ENCODE measurements around the gene CREB3L1. TPM values are rescaled to one million over a fixed set of nuclear protein-coding genes. Genes with fewer than 3 reads are reported as not detected.

CREB3L1 gene
- total and polyA plus RNA-seq, 2 experiments from 2014 or later = 8.5 to 10.4 TPM

DNA sequence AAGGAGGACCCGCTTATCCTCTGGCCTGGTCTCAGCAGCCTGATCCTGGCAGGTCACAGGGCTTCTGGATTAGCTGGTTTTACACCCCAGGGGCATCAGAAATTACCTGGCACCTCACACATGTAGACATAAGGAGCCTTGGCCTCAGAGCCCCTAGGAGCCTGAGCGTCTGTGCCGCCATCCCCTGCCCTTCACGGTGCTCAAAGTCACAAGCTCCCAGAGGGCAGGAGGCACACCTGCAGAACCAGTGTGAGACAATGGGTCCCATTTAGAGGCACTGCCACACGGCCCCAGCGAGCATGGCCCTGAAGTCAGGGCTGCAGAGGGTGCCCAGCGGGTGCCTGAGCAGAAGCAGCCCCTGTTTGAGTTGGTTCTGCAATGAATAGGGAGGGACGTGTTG, 73.7 kb downstream of the CREB3L1 start (continued):
- TF ChIP-seq, protein P1, sequence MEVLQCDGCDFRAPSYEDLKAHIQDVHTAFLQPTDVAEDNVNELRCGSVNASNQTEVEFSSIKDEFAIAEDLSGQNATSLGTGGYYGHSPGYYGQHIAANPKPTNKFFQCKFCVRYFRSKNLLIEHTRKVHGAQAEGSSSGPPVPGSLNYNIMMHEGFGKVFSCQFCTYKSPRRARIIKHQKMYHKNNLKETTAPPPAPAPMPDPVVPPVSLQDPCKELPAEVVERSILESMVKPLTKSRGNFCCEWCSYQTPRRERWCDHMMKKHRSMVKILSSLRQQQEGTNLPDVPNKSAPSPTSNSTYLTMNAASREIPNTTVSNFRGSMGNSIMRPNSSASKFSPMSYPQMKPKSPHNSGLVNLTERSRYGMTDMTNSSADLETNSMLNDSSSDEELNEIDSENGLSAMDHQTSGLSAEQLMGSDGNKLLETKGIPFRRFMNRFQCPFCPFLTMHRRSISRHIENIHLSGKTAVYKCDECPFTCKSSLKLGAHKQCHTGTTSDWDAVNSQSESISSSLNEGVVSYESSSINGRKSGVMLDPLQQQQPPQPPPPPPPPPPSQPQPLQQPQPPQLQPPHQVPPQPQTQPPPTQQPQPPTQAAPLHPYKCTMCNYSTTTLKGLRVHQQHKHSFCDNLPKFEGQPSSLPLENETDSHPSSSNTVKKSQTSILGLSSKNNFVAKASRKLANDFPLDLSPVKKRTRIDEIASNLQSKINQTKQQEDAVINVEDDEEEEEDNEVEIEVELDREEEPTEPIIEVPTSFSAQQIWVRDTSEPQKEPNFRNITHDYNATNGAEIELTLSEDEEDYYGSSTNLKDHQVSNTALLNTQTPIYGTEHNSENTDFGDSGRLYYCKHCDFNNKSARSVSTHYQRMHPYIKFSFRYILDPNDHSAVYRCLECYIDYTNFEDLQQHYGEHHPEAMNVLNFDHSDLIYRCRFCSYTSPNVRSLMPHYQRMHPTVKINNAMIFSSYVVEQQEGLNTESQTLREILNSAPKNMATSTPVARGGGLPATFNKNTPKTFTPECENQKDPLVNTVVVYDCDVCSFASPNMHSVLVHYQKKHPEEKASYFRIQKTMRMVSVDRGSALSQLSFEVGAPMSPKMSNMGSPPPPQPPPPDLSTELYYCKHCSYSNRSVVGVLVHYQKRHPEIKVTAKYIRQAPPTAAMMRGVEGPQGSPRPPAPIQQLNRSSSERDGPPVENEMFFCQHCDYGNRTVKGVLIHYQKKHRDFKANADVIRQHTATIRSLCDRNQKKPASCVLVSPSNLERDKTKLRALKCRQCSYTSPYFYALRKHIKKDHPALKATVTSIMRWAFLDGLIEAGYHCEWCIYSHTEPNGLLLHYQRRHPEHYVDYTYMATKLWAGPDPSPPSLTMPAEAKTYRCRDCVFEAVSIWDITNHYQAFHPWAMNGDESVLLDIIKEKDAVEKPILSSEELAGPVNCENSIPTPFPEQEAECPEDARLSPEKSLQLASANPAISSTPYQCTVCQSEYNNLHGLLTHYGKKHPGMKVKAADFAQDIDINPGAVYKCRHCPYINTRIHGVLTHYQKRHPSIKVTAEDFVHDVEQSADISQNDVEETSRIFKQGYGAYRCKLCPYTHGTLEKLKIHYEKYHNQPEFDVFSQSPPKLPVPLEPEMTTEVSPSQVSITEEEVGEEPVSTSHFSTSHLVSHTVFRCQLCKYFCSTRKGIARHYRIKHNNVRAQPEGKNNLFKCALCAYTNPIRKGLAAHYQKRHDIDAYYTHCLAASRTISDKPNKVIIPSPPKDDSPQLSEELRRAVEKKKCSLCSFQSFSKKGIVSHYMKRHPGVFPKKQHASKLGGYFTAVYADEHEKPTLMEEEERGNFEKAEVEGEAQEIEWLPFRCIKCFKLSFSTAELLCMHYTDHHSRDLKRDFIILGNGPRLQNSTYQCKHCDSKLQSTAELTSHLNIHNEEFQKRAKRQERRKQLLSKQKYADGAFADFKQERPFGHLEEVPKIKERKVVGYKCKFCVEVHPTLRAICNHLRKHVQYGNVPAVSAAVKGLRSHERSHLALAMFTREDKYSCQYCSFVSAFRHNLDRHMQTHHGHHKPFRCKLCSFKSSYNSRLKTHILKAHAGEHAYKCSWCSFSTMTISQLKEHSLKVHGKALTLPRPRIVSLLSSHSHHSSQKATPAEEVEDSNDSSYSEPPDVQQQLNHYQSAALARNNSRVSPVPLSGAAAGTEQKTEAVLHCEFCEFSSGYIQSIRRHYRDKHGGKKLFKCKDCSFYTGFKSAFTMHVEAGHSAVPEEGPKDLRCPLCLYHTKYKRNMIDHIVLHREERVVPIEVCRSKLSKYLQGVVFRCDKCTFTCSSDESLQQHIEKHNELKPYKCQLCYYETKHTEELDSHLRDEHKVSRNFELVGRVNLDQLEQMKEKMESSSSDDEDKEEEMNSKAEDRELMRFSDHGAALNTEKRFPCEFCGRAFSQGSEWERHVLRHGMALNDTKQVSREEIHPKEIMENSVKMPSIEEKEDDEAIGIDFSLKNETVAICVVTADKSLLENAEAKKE (CRISPR knock-in tag; IDR thresholded peaks at IDR 0.05) = no peak
- TF ChIP-seq JUNB (IDR thresholded peaks at IDR 0.05; ENCODE audit: unreplicated experiment) = no peak
- no peak for TF ChIP-seq POLR2AphosphoS5 (IDR thresholded peaks at IDR 0.05; ENCODE audit: low read depth)
- TF ChIP-seq ZNF331 (CRISPR knock-in tag; IDR thresholded peaks at IDR 0.05; ENCODE audit: low read depth) = no peak
- TF ChIP-seq STAT1 (IDR thresholded peaks at IDR 0.05; ENCODE audit: unreplicated experiment) = no peak
- no peak for TF ChIP-seq CTCF (conservative IDR thresholded peaks at IDR 0.05; ENCODE audit: low read depth in 2 of 2)

DNA sequence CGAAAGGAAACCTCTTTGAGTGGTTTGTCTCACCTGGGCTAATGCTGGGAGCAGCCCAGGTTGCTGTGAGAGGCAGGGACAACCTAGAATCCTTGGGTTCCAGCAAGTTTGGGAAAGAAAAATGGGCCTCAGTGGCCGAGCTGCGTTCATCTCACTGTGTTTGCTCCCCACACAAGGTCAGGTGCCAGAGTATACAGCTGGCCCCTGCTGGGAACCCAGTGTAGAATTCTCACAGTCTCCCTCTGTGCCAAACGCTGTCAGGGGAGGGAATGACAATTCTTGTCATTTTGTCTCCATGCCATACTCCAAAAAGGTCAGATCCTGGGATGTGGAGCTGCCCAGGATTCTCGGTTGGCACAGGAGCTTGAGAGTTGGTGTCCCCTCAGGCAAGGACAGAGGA, 74.1 kb downstream of the CREB3L1 start:
- H3K4me3 Mint-ChIP-seq = peak overlapping the region; percentile 23; the same call in 1 of the 3 replicates
- H3K9me3 Mint-ChIP-seq = no peaks in the 10 kb centered on the region; the same call in 2 of the 3 replicates
- H3K36me3 ChIP-seq (ENCODE audit: insufficient read depth) = no peaks in the 10 kb centered on the region; the same call in 1 of the 2 replicates
- peaks cover 3% of the 10 kb centered on the region for H3K36me3 Mint-ChIP-seq (ENCODE audit: low read depth)
- peak overlapping the region; percentile 40; the same call in 1 of the 2 replicates for H3K27ac Mint-ChIP-seq
- peaks cover 33% of the 10 kb centered on the region for H4K20me1 ChIP-seq (replicated peaks; ENCODE audit: insufficient read depth)
- 0 out of 2 replicates have a peak overlapping the region, but pooled peaks have one; percentile 55 for H3K27ac ChIP-seq (ENCODE audit: low read depth)
- peaks cover 80% of the 10 kb centered on the region for H3K79me2 ChIP-seq (replicated peaks; ENCODE audit: insufficient read depth)
- peaks cover 50% of the 10 kb centered on the region for H3K4me1 ChIP-seq (ENCODE audit: insufficient read depth)
- DNase-seq (ENCODE audit: low spot score) = no peak
- H3K4me2 ChIP-seq = peak overlapping the region; percentile 69
- H3K27me3 ChIP-seq (ENCODE audit: insufficient read depth) = peaks cover 3% of the 10 kb centered on the region; the same call in 1 of the 2 replicates
- H3K9me2 ChIP-seq (ENCODE audit: insufficient read depth) = no peaks in the 10 kb centered on the region
- peaks cover 68% of the 10 kb centered on the region for H3K4me1 Mint-ChIP-seq
- ATAC-seq = no peak
- peaks cover 6% of the 10 kb centered on the region; the same call in 1 of the 2 replicates for H3F3A ChIP-seq (replicated peaks; ENCODE audit: low read depth)
- H3K27me3 Mint-ChIP-seq (ENCODE audit: insufficient read depth, low read depth, poor library complexity) = peaks cover 12% of the 10 kb centered on the region
- no peak overlapping the region for H2AFZ ChIP-seq
- no peak overlapping the region for H3K4me3 ChIP-seq
- TF ChIP-seq ZNF331 (CRISPR knock-in tag; IDR thresholded peaks at IDR 0.05; ENCODE audit: low read depth) = no peak
- TF ChIP-seq, protein P1 (CRISPR knock-in tag; IDR thresholded peaks at IDR 0.05) = no peak

All from GM23338 (cell line).